GM18907 (cell line): ENCODE measurements around the gene PTMA.

Experiments used
- ATAC-seq: cut with Tn5 transposase; IDR thresholded peaks from one replicate; pipeline ENCODE4 v1.9.1; 2021; ENCODE audit warnings: mild to moderate bottlenecking, moderate library complexity; ENCODE audit not compliant: unreplicated experiment

The PTMA gene

DNA sequence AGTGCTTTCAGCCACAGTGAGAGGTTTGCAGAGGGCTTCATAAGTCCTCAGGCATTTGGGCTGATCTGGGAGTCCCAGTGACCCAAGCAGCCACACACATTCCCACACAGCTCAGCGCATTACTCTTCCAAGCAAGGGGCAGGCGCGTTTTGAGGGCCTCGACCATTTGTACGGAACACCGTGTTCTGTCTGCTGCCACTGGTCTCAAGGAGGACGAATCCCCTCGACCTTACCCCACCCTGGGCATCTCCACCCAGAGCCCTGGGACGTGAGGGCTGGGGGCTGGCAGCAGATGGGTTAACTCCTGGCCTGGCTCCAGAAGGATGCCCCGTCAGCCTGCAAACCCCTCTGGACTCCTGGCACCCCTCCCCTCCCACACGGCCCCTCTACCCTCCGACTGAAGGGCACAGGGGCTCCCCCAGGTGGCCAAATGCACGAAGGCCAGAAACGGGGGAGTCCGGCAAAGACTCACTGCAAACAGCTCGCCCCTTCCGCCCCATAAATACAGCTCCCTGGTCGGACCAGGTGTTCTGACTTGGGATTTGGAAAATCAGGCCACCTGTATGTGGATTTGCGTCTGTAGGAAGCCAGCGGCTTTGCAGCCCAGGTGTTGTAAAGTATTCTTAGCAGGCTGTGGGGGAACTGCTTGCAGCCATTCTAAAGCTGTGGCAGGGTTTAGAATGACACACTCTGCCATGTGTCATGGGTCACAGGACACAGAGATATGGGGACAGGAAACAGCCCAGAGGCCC is 33.6 kb upstream of the PTMA start:
- peak; percentile 35 for ATAC-seq

GRCh38 chr2:231676243-231676642 is 32.1 kb upstream of the PTMA start:
- no peak for ATAC-seq

- ATAC-seq, result peak; percentile 24
These were observed 30.7 kb upstream of the PTMA start for GRCh38 chr2:231677632-231678104.

DNA sequence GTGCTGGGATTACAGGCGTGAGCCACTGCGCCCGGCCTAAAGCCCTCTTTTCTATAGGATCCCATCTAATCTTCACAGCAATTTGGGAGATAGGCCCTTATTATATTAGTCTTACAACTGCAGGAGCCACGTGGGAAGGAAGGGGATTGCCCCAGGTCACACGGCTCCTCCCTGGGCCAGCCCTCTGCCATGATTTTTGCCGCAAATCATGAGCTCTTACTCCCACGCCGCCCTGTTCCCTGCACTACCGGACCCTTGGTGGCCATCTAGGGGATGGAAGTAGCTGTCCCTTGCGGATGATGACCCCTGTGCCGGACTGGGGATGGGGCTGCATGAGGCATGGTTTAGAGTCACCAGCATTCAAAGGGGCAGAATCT is 28.4 kb upstream of the PTMA start:
- no peak for ATAC-seq

- no peak for ATAC-seq
These were observed 27.9 kb upstream of the PTMA start for GRCh38 chr2:231680285-231680991.

- ATAC-seq, result peak; percentile 55
These were observed 27.1 kb upstream of the PTMA start for GRCh38 chr2:231680992-231681852.

GRCh38 chr2:231682603-231683291 is 25.6 kb upstream of the PTMA start:
- ATAC-seq, result no peak

DNA sequence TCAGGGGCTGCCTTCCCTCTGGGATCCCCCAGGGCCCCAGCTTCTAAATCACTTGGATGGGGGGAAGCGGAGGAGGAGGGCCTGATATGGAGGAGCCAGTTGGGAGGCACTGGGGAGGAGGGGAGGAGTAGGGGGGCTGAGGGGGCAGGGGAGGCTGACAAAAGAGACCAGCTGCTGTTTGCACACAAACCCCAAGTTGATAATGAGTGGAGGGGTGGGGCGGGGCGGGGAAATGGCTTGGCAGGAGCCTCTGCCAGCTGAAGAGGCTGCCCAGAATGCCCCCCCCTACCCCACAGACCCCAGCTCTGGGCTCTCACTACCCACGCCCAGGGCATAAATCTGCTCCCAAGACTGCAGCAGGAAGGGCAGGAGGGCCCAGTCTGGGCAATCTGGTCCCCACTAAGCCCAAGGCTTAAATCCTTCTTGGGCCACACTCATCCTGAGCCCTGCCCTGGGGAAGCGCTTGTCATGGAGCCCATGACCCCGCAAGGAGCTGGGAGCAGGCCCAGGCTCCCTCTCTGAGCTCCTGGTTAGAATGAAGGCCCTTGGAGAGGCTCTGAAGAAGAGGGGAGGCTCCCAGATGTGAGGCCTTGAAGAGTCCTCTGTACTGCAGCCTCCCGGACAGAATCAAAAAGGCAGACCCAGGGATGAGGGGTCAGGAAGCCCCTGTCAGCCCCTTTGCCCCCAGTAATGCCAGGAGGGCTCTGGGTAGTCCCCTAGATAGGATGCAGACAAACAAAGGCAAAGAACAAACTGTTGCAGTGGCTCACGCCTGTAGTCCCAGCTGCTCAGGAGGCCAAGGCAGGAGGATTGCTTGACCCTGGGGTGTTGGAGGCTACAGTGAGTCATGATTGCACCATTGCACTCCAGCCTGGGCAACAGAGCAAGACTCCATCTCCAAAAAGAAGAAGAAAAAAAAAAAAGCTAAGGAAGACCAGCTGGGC is 24.8 kb upstream of the PTMA start:
- no peak for ATAC-seq

DNA sequence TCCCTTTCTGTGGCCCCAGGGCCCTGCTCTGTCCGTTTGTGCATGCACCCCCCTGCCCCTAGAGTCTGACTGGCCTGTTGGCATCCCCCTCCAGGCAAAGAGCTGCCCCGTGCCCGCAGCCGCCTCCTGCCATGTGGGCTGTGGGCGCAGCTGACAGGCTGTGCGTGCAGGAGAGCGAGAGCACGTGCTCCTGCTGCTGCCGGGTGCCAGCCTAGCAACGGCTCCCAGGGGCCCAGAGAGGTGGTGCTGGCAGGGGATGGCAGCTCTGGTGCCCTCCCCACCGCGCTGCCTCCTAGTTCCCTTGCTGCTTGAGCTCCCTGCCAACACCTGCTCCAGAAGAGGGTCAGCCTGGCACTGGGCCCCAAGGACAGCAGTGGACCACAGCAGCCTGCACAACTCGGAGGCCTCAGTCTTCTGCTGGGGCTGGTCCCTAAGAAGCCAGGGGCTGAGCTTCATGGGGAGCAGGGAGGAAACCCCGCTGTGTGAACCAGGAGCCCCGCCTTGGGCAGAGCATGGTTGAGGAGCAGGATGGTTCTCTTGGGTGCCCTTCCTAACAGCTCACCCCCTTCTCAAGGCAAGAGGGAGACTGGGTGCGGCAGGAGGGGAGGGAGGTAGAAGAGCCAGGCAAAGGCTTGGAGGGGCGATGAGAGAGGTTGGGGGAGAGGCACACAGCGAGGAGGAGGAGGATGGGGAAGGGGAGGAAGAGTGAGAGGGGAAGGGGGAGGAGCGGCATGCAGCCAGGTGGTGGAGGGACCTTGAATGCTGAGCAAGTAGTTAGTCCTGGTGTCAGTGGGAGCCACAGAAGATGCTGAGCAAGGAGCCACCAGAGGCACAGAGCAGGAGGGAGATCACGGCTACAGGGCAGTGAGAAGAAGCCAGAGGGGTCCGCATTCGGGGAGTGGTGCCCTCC is 23.8 kb upstream of the PTMA start:
- no peak for ATAC-seq

DNA sequence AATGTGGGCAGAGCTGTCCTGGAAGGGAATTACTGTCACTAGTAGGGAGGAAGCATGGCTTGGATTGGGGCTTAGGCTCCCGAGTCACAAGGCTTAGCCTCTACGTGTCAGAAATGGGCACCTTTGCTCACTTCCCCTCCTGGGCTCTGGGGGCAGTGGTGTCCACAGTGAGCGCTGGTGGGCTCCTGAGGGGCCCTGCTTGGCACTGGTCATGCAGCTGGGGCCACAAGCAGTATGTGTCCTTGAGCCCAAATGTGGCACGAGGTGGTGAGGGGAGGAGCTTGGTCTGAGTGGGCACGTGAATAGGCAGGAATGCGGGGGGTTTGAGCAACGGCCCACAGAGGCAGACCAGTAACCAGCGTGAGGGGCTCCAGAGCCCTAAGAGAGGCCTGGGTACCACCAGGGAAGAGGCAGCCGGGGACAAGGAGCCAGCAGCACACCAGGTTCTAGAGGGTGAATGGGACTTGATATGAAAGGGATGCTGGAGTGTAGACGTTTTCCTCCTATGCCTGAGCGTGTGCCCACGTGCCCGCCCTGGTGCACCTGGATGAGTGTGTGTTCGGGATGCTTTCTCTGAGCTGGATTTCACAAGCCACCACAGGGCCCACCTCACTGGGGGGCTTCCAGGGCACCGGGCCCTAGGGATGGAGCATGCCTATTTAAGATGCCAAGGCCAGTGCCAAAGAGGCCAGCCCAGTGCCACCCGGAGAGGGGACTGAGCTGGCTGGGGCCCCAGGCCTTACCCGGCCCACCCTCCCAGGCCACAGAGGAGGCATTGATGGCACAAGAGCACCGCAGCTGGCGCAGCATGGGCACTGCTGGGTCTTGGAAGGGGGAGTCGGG is 22.8 kb upstream of the PTMA start:
- ATAC-seq, result no peak

- no peak for ATAC-seq
These were observed 21.9 kb upstream of the PTMA start for GRCh38 chr2:231686192-231687100.

- peak; percentile 70 for ATAC-seq
These were observed 21.0 kb upstream of the PTMA start for GRCh38 chr2:231687133-231687852.

GRCh38 chr2:231687961-231688360 is 20.4 kb upstream of the PTMA start:
- no peak for ATAC-seq

- ATAC-seq, result no peak
These were observed 19.6 kb upstream of the PTMA start for GRCh38 chr2:231688719-231689118.

DNA sequence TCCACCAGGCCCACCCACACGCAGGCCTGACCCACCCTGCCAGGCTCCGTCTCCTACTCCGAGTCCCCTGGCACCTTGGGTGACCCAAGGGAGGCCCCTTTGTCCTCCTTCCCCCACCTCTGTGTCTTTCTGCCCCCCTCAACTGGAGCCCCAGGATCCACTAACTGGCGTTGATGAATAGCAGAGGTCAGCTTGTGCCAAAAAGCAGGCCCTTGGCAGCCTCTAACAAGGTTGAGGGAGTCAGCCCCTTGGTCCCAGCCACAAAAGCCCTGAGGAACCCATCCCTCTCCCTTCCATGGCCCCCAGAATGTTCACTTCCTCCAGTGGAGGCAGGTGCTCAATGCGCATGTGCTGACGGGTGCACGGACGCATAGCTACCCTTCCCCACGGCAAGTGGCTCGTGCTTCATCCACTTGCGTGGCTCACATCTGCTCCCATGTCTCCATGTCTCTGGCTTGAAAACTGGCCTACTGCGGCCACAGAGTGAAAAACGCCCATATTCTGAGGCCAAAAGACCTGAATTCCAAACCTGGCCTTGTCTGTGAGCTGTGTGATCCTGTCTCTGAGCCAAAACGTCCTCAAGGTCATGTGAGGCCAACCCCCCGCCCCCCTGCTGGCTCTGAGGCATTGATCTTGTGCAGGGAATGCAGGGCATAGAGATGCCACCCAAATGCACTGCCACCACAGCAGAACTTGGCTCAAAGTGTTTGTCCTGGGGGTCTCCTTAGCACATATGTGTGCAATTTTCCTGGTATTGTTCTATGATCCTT is 19.0 kb upstream of the PTMA start:
- ATAC-seq, result no peak
